Esophagus squamous epithelium (tissue), 4 donors: ENCODE results near the gene NUP188.
"Not testable (repeated sequence)": the region's sequence is repeated elsewhere in the genome, so short reads cannot be mapped to it uniquely, and the experiment has no call there.

Source experiments
- CTCF ChIP-seq, 6 experiments: fragments of 450-650 bp in 4 of 6; fragments of 200-600 bp in 2 of 6; sonication (generic) in 2 of 6; IDR thresholded peaks; one replicate each; pipeline ENCODE4 v1.5.1; 2016 to 2019; ENCODE audit warnings: antibody characterized with exemption in 6 of 6, mild to moderate bottlenecking in 4 of 6, moderate library complexity in 4 of 6
- POLR2A ChIP-seq, 4 donors: fragments of 450-650 bp; IDR thresholded peaks; one replicate each; pipeline ENCODE4 v1.6.1; 2017; ENCODE audit warnings: antibody characterized with exemption in 4 of 4, mild to moderate bottlenecking in 4 of 4, moderate library complexity in 3 of 4

- not testable (repeated sequence) for TF ChIP-seq CTCF, POLR2A (IDR thresholded peaks at IDR 0.05)
Observed at GRCh38 chr9:128961403-128961802, 13.9 kb downstream of the NUP188 start.
